HCT116 (cell line): ENCODE results near the gene PPIL1. TPM values are rescaled to one million over a fixed set of nuclear protein-coding genes. Genes with fewer than 3 reads are reported as not detected.

ENCODE experiments used
- ATAC-seq: fragments of 200-7000 bp; cut with Tn5 transposase; 2 replicates; pipeline ENCODE4 v1.9.1; 2020; ENCODE audit warnings: mild to moderate bottlenecking, moderate library complexity
- BruUV-seq: library from RNA; stranded (reverse); fragments of 400-500 nt; replicated peaks from 2 replicates; lab custom pipeline; 2021; lab: Mats Ljungman, UMichigan
- CTCF ChIA-PET: fragments of 300-600 bp; sonication (Branson Sonifier 250); formaldehyde crosslinking; loops from one replicate; lab custom pipeline; 2021; ENCODE audit warnings: antibody characterized with exemption; lab: Charles Lee
- POLR2A ChIA-PET: fragments of 300-600, 350-600 bp; sonication (Branson Sonifier 250); formaldehyde crosslinking; loops from one replicate; lab custom pipeline; 2021; ENCODE audit warnings: antibody characterized with exemption; lab: Charles Lee
- RAD21 ChIA-PET, 2 experiments: fragments of 300-600 bp; sonication (Branson Sonifier 250); formaldehyde crosslinking; loops; one replicate each; lab custom pipeline; 2023; ENCODE audit warnings: low total read pairs in 2 of 2; ENCODE audit not compliant: uncharacterized antibody in 2 of 2, unreplicated experiment in 2 of 2, low non-redundant PET in 1 of 2; lab: Charles Lee
- DNase-seq: peaks from one replicate; pipeline ENCODE4 v3.0.0-alpha.2; 2010; ENCODE audit warnings: low read depth, low spot score
- H2AFZ ChIP-seq: fragments of 200-600 bp; shearing (Covaris generic), sonication (generic); 2 replicates; pipeline ENCODE4 v1.6.1; 2017; ENCODE audit warnings: low read depth, mixed run types, mixed read lengths, antibody characterized with exemption, low read length; ENCODE audit not compliant: poor library complexity, severe bottlenecking
- H3K27ac ChIP-seq: 2 replicates; pipeline ENCODE4 v1.5.1; 2012; ENCODE audit warnings: low read depth, low read length
- H3K27me3 ChIP-seq: fragments of 200-600 bp; sonication (generic); 2 replicates; pipeline ENCODE4 v1.6.1; 2016; ENCODE audit warnings: mixed run types, low read length, mixed read lengths; ENCODE audit not compliant: insufficient read depth
- H3K36me3 ChIP-seq, 2 experiments: fragments of 200-500 bp in 1 of 2; fragments of 200-600 bp in 1 of 2; sonication (Bioruptor generic) in 1 of 2; sonication (generic) in 1 of 2; 2 replicates each; pipeline versions ENCODE4 v1.5.1 to v1.6.1; 2014 to 2016; ENCODE audit warnings: low read length in 2 of 2, inconsistent platforms in 1 of 2, mixed read lengths in 1 of 2, mixed run types in 1 of 2; ENCODE audit not compliant: insufficient read depth in 2 of 2, control insufficient read depth in 1 of 2
- H3K4me1 ChIP-seq, 2 experiments: fragments of 200-600 bp in 1 of 2; sonication (generic) in 1 of 2; 2 replicates each; pipeline versions ENCODE4 v1.5.1 to v1.6.1; 2012 to 2017; ENCODE audit warnings: low read length in 2 of 2, inconsistent platforms in 1 of 2, mild to moderate bottlenecking in 1 of 2, mixed read lengths in 1 of 2, mixed run types in 1 of 2, moderate library complexity in 1 of 2; ENCODE audit not compliant: insufficient read depth in 2 of 2, control insufficient read depth in 1 of 2
- H3K4me2 ChIP-seq: fragments of 200-600 bp; sonication (generic); 2 replicates; pipeline ENCODE4 v1.6.1; 2017; ENCODE audit warnings: mixed run types, low read length, mixed read lengths
- H3K4me3 ChIP-seq, 2 experiments: fragments of 200-600 bp in 1 of 2; sonication (generic) in 1 of 2; replicated peaks in 1 of 2; 2 replicates each; pipeline ENCODE4 v1.5.1; 2011 to 2016; ENCODE audit warnings: low read length in 2 of 2, control low read depth in 1 of 2, low read depth in 1 of 2, mild to moderate bottlenecking in 1 of 2, mixed read lengths in 1 of 2, mixed run types in 1 of 2
- H3K79me2 ChIP-seq: fragments of 200-600 bp; sonication (generic); 2 replicates; pipeline ENCODE4 v1.6.1; 2017; ENCODE audit warnings: mild to moderate bottlenecking, mixed run types, low read length, moderate library complexity, mixed read lengths; ENCODE audit not compliant: insufficient read depth
- H3K9ac ChIP-seq: fragments of 200-600 bp; sonication (generic); 2 replicates; pipeline ENCODE4 v1.6.1; 2016; ENCODE audit warnings: low read length, mixed read lengths
- H3K9me2 ChIP-seq: fragments of 200-600 bp; sonication (generic), shearing (Covaris generic); 2 replicates; pipeline ENCODE4 v1.6.1; 2017; ENCODE audit warnings: mixed run types, mild to moderate bottlenecking, moderate library complexity; ENCODE audit not compliant: insufficient read depth
- H3K9me3 ChIP-seq, 2 experiments: fragments of 200-500 bp in 1 of 2; fragments of 200-600 bp in 1 of 2; sonication (Bioruptor generic) in 1 of 2; sonication (generic) in 1 of 2; 2 replicates each; pipeline ENCODE4 v1.6.1; 2014 to 2017; ENCODE audit warnings: low read length in 2 of 2, mixed read lengths in 2 of 2, inconsistent platforms in 1 of 2, low read depth in 1 of 2, mild to moderate bottlenecking in 1 of 2, mixed run types in 1 of 2, moderate library complexity in 1 of 2; ENCODE audit not compliant: control insufficient read depth in 1 of 2, insufficient read depth in 1 of 2
- H4K20me1 ChIP-seq: fragments of 200-600 bp; sonication (generic), shearing (Covaris generic); 2 replicates; pipeline ENCODE4 v1.6.1; 2017; ENCODE audit warnings: mixed run types, mild to moderate bottlenecking, moderate library complexity; ENCODE audit not compliant: insufficient read depth
- EZH2 ChIP-seq: fragments of 200-600 bp; sonication (generic); IDR thresholded peaks from 2 replicates; pipeline ENCODE4 v1.6.1; 2017; ENCODE audit warnings: antibody characterized with exemption, mixed run types
- EZH2phosphoT487 ChIP-seq: fragments of 200-600 bp; IDR thresholded peaks from 2 replicates; pipeline ENCODE4 v1.6.1; 2018; ENCODE audit warnings: antibody characterized with exemption, borderline replicate concordance
- FOSL1 ChIP-seq: IDR thresholded peaks from 2 replicates; pipeline ENCODE4 v1.6.1; 2012; ENCODE audit warnings: low read depth
- JUND ChIP-seq: IDR thresholded peaks from 2 replicates; pipeline ENCODE4 v1.6.1; 2012
- POLR2A ChIP-seq: IDR thresholded peaks from 2 replicates; pipeline ENCODE4 v1.7.0; 2011; ENCODE audit warnings: borderline replicate concordance; ENCODE audit not compliant: insufficient read depth, insufficient read length; ENCODE audit errors: extremely low read depth
- POLR2AphosphoS5 ChIP-seq: IDR thresholded peaks from 2 replicates; pipeline ENCODE4 v1.6.1; 2011; ENCODE audit warnings: mild to moderate bottlenecking, low read depth, low read length, moderate library complexity
- SP1 ChIP-seq: IDR thresholded peaks from 2 replicates; pipeline ENCODE4 v1.6.1; 2012; ENCODE audit warnings: low read depth
- SRF ChIP-seq: IDR thresholded peaks from 2 replicates; pipeline ENCODE4 v1.6.1; 2012; ENCODE audit warnings: low read depth
- TCF7L2 ChIP-seq: IDR thresholded peaks from 2 replicates; pipeline ENCODE4 v1.7.0; 2011; ENCODE audit warnings: borderline replicate concordance, inconsistent platforms; ENCODE audit not compliant: insufficient read depth, insufficient read length; ENCODE audit errors: extremely low read depth
- YY1 ChIP-seq: IDR thresholded peaks from 2 replicates; pipeline ENCODE4 v1.6.1; 2011; ENCODE audit warnings: low read length, low read depth, moderate library complexity, mild to moderate bottlenecking; ENCODE audit not compliant: insufficient replicate concordance; ENCODE audit errors: extremely low read depth
- ZFX ChIP-seq: fragments of 450-650 bp; IDR thresholded peaks from 2 replicates; pipeline ENCODE4 v1.6.1; 2017
- ZNF274 ChIP-seq: fragments of 200-500 bp; sonication (Bioruptor generic); IDR thresholded peaks from 2 replicates; pipeline ENCODE4 v1.6.1; 2014; ENCODE audit warnings: mild to moderate bottlenecking, low read depth, low read length, inconsistent platforms
- intact Hi-C: fragments of 100-400 bp; cut with micrococcal nuclease; formaldehyde crosslinking; loops from 2 replicates; pipeline ENCODE4 v1.10.0; 2022
- total RNA-seq: library from RNA; stranded (reverse); gene quantifications from one replicate; pipeline ENCODE4 v1.2.1, GENCODE V29; 2021; ENCODE audit not compliant: unreplicated experiment
- TF ChIP-seq, protein P1 (sequence below): IDR thresholded peaks from 2 replicates; pipeline ENCODE4 v1.6.1; 2011; ENCODE audit warnings: mild to moderate bottlenecking, low read length, moderate library complexity; ENCODE audit not compliant: insufficient replicate concordance; ENCODE audit errors: extremely low read depth

The PPIL1 gene
- total RNA-seq, 1 experiment from 2014 or later = 42.0 TPM

DNA sequence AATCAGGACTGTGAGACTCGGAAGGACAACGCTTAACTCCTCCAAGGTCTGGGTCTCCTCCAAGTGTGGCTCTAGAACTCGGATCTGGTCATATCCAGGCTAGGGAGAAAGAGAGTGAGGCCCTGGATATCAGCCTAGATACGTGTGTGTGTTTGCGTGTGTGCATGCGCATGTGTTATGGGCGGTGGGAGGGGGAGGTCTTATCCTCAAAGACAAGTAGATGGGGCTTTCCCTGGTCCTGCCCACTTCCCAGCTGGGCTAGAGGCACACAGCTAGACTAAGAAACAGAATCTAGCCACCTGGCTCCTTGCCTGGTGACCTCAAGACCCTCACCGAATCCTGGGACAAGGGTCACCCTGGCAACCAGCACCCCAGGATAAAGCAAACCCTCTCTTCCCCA is 48.6 kb downstream of the PPIL1 start:
- H3K79me2 ChIP-seq = no peaks in the 10 kb centered on the region
- no peak overlapping the region for H3K9ac ChIP-seq
- ChIA-PET RAD21 (no interaction called here), POLR2A (no interaction called here), CTCF (no interaction called here)
- H3K27me3 ChIP-seq = no peaks in the 10 kb centered on the region
- H3K27ac ChIP-seq = no peak overlapping the region
- H3K4me3 ChIP-seq = no peak overlapping the region
- no peak overlapping the region for H3K4me2 ChIP-seq
- ATAC-seq (no peak), DNase-seq (no peak)
- H4K20me1 ChIP-seq = no peaks in the 10 kb centered on the region
- no peaks in the 10 kb centered on the region for H3K9me3 ChIP-seq
- TF ChIP-seq POLR2A = no peak
- H3K4me1 ChIP-seq = peaks cover 0 to 2% of the 10 kb centered on the region in 2 experiments; a peak in 3 of 4 replicates
- no peak overlapping the region for H2AFZ ChIP-seq
- intact Hi-C loops = no loop called here
- no peaks in the 10 kb centered on the region for H3K9me2 ChIP-seq
- H3K36me3 ChIP-seq = no peaks in the 10 kb centered on the region
- no TSS peak for BruUV-seq

DNA sequence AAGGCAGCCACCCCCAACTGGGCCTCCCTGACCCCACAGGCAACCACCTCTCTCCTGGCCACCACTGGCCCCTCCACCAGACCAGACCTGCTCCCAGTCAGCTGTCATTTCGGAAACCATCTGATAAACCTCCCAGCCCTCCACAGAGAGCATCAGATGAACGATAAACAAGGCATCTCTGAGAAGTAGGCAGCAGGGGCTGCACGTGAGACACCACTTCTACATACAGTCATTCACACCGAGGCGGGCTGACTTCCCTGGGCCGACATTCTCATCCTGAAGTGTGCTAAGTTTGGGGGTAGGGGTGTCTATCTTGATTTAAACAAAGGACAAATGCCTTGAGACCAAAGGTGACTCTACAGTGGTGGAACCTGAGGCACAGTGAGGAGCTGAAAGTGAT is 49.2 kb downstream of the PPIL1 start:
- Histone ChIP-seq H4K20me1 (no peaks in the 10 kb centered on the region), H3K27ac (no peak overlapping the region), H2AFZ (no peak overlapping the region), H3K4me3 (no peak overlapping the region), H3K9me2 (no peaks in the 10 kb centered on the region), H3K36me3 (no peaks in the 10 kb centered on the region), H3K79me2 (no peaks in the 10 kb centered on the region), H3K4me1 (peaks cover 3 to 7% of the 10 kb centered on the region in 2 experiments; a peak in 3 of 4 replicates), H3K9me3 (no peaks in the 10 kb centered on the region), H3K27me3 (no peaks in the 10 kb centered on the region), H3K9ac (no peak overlapping the region), H3K4me2 (no peak overlapping the region)
- ATAC-seq = no peak
- CTCF ChIA-PET = no interaction called here
- RAD21 ChIA-PET = no interaction called here
- BruUV-seq = no TSS peak
- intact Hi-C loops = no loop called here
- TF ChIP-seq POLR2AphosphoS5 = no peak
- TF ChIP-seq FOSL1 = no peak
- POLR2A ChIA-PET = no interaction called here
- no peak for DNase-seq

DNA sequence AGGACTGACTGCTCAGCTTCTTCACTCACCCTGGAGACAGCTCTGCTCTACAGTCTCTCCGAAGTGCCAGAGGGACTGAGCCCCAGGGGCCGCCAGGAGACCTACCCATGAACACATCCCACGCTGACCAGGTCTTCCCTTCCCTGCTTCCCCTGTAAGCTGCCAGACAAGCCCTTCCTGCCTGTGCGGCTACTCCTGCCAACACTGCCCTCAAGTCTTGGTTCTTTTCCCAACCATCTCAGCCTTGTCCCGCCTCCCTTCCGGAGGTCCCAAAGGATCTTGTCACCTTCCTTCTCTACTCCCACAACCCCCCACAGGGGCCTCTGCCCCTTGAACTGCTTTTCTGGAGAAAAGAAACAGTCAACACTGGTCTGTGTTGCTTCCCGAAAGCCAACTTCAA is 50.4 kb downstream of the PPIL1 start:
- Histone ChIP-seq H3K9ac (no peak overlapping the region), H3K27me3 (no peaks in the 10 kb centered on the region), H2AFZ (no peak overlapping the region), H3K4me1 (peaks cover 4 to 8% of the 10 kb centered on the region in 2 experiments; a peak in 3 of 4 replicates), H3K79me2 (no peaks in the 10 kb centered on the region), H3K36me3 (no peaks in the 10 kb centered on the region), H3K9me2 (no peaks in the 10 kb centered on the region), H3K9me3 (no peaks in the 10 kb centered on the region), H4K20me1 (no peaks in the 10 kb centered on the region), H3K4me2 (no peak overlapping the region), H3K4me3 (no peak overlapping the region), H3K27ac (no peak overlapping the region)
- CTCF ChIA-PET = no interaction called here
- intact Hi-C loops = no loop called here
- ATAC-seq (no peak), DNase-seq (no peak)
- no TSS peak for BruUV-seq
- POLR2A ChIA-PET = no interaction called here
- RAD21 ChIA-PET = no interaction called here
- TF ChIP-seq SRF (no peak), YY1 (no peak), EZH2phosphoT487 (no peak), TCF7L2 (no peak), EZH2 (no peak), ZFX (no peak), JUND (no peak), SP1 (no peak), ZNF274 (no peak)
- TF ChIP-seq, protein P1, sequence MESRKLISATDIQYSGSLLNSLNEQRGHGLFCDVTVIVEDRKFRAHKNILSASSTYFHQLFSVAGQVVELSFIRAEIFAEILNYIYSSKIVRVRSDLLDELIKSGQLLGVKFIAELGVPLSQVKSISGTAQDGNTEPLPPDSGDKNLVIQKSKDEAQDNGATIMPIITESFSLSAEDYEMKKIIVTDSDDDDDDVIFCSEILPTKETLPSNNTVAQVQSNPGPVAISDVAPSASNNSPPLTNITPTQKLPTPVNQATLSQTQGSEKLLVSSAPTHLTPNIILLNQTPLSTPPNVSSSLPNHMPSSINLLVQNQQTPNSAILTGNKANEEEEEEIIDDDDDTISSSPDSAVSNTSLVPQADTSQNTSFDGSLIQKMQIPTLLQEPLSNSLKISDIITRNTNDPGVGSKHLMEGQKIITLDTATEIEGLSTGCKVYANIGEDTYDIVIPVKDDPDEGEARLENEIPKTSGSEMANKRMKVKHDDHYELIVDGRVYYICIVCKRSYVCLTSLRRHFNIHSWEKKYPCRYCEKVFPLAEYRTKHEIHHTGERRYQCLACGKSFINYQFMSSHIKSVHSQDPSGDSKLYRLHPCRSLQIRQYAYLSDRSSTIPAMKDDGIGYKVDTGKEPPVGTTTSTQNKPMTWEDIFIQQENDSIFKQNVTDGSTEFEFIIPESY = no peak
